GM06990 (cell line): ENCODE measurements around the gene ZNF445.

Experiments
- DNase-seq: peaks from one replicate; pipeline ENCODE4 v3.0.0-alpha.2; 2011; ENCODE audit not compliant: insufficient read length; ENCODE audit errors: extremely low read depth
- H3K27me3 ChIP-seq: replicated peaks from 2 replicates; pipeline ENCODE4 v1.6.0; 2011; ENCODE audit warnings: low read length; ENCODE audit not compliant: control insufficient read depth, insufficient read depth
- H3K36me3 ChIP-seq: 2 replicates; pipeline ENCODE4 v1.5.1; 2011; ENCODE audit warnings: low read length; ENCODE audit not compliant: control insufficient read depth, insufficient read depth
- H3K4me3 ChIP-seq: replicated peaks from 2 replicates; pipeline ENCODE4 v1.5.1; 2011; ENCODE audit warnings: low read depth, mild to moderate bottlenecking, control low read depth, low read length
- CTCF ChIP-seq: IDR thresholded peaks from 2 replicates; pipeline ENCODE4 v1.5.1; 2011; ENCODE audit warnings: low read length, control low read depth, mild to moderate bottlenecking, inconsistent platforms; ENCODE audit not compliant: insufficient read depth, poor library complexity, severe bottlenecking

The ZNF445 gene

GRCh38 chr3:44439499-44440295 is 37.8 kb downstream of the ZNF445 start:
- peak; percentile 56 for DNase-seq
- H3K27me3 ChIP-seq, result no peaks in the 10 kb centered on the region
- H3K36me3 ChIP-seq, result no peaks in the 10 kb centered on the region
- H3K4me3 ChIP-seq, result no peak overlapping the region
- no peak for TF ChIP-seq CTCF

- Histone ChIP-seq H3K27me3 (no peaks in the 10 kb centered on the region), H3K36me3 (no peaks in the 10 kb centered on the region), H3K4me3 (no peak overlapping the region)
- no peak for TF ChIP-seq CTCF
- no peak for DNase-seq
Measured at GRCh38 chr3:44437800-44438199, 39.7 kb downstream of the ZNF445 start.

- Histone ChIP-seq H3K36me3 (no peaks in the 10 kb centered on the region), H3K27me3 (no peaks in the 10 kb centered on the region), H3K4me3 (no peak overlapping the region)
- TF ChIP-seq CTCF, result no peak
- no peak for DNase-seq
Measured at GRCh38 chr3:44436181-44436580, 41.3 kb downstream of the ZNF445 start.

GRCh38 chr3:44434834-44435510 is 42.5 kb downstream of the ZNF445 start:
- Histone ChIP-seq H3K4me3 (no peak overlapping the region), H3K36me3 (no peaks in the 10 kb centered on the region), H3K27me3 (no peaks in the 10 kb centered on the region)
- DNase-seq, result no peak
- TF ChIP-seq CTCF, result no peak

- no peaks in the 10 kb centered on the region for H3K27me3 ChIP-seq
- no peak for TF ChIP-seq CTCF
- no peaks in the 10 kb centered on the region for H3K36me3 ChIP-seq
- DNase-seq, result no peak
- no peak overlapping the region for H3K4me3 ChIP-seq
Measured at GRCh38 chr3:44430466-44430865, 47.0 kb downstream of the ZNF445 start.
